CD14-positive monocyte (primary cell): ENCODE results near the gene TPRX2. TPM values are rescaled to one million over a fixed set of nuclear protein-coding genes. Genes with fewer than 3 reads are reported as not detected.

Source experiments
- DNase-seq, 3 donors: peaks; one replicate each; pipeline ENCODE4 v3.0.0-alpha.2; 2011 to 2022
- H2AFZ ChIP-seq: 2 replicates; pipeline ENCODE4 v1.6.0; 2012; ENCODE audit warnings: mild to moderate bottlenecking, low read depth, low read length, inconsistent platforms; ENCODE audit not compliant: insufficient read depth, poor library complexity, severe bottlenecking
- H3K27ac ChIP-seq, 2 donors: 1 replicate in 1 of 2; 2 replicates in 1 of 2; pipeline ENCODE4 v1.5.1; 2012 to 2013; ENCODE audit warnings: low read length in 2 of 2, control low read depth in 1 of 2, inconsistent platforms in 1 of 2, low read depth in 1 of 2, mild to moderate bottlenecking in 1 of 2
- H3K27me3 ChIP-seq, 2 donors: one replicate each; pipeline versions ENCODE4 v1.6.0 to v1.6.1; 2011 to 2013; ENCODE audit warnings: low read length in 2 of 2; ENCODE audit not compliant: control insufficient read depth in 2 of 2, insufficient read depth in 2 of 2
- H3K36me3 ChIP-seq, 2 donors: replicated peaks in 1 of 2; 1 replicate in 1 of 2; 2 replicates in 1 of 2; pipeline versions ENCODE4 v1.5.1 to v1.6.1; 2012 to 2013; ENCODE audit warnings: low read length in 2 of 2, control low read depth in 1 of 2, inconsistent platforms in 1 of 2, mild to moderate bottlenecking in 1 of 2; ENCODE audit not compliant: insufficient read depth in 2 of 2, control insufficient read depth in 1 of 2
- H3K4me1 ChIP-seq, 2 donors: 1 replicate in 1 of 2; 2 replicates in 1 of 2; pipeline versions ENCODE4 v1.5.1 to v1.6.1; 2012 to 2013; ENCODE audit warnings: low read length in 2 of 2, control low read depth in 1 of 2, inconsistent platforms in 1 of 2, mild to moderate bottlenecking in 1 of 2, moderate library complexity in 1 of 2; ENCODE audit not compliant: insufficient read depth in 2 of 2, control insufficient read depth in 1 of 2
- H3K4me2 ChIP-seq: replicated peaks from 2 replicates; pipeline ENCODE3; 2012; ENCODE audit warnings: low read length, moderate library complexity, mild to moderate bottlenecking; ENCODE audit not compliant: poor library complexity, severe bottlenecking; ENCODE audit errors: extremely low read depth
- H3K4me3 ChIP-seq, 3 experiments: fragments of 200-600 bp in 1 of 3; sonication (generic) in 1 of 3; replicated peaks in 1 of 3; 1 replicate in 2 of 3; 2 replicates in 1 of 3; pipeline ENCODE4 v1.5.1; 2011 to 2013; ENCODE audit warnings: low read length in 3 of 3, mild to moderate bottlenecking in 3 of 3, control low read depth in 2 of 3, low read depth in 2 of 3, inconsistent platforms in 1 of 3, moderate library complexity in 1 of 3
- H3K79me2 ChIP-seq: 2 replicates; pipeline ENCODE4 v1.6.0; 2012; ENCODE audit warnings: mild to moderate bottlenecking, control low read depth, inconsistent platforms, low read length, moderate library complexity; ENCODE audit not compliant: insufficient read depth
- H3K9ac ChIP-seq: 2 replicates; pipeline ENCODE4 v1.6.0; 2017; ENCODE audit warnings: low read length, mild to moderate bottlenecking; ENCODE audit not compliant: insufficient read depth, poor library complexity, severe bottlenecking
- H3K9me3 ChIP-seq, 2 donors: replicated peaks in 1 of 2; 1 replicate in 1 of 2; 2 replicates in 1 of 2; pipeline versions ENCODE4 v1.5.1 to v1.6.1; 2012 to 2013; ENCODE audit warnings: low read length in 2 of 2, control low read depth in 1 of 2; ENCODE audit not compliant: control insufficient read depth in 1 of 2, insufficient read depth in 1 of 2
- H4K20me1 ChIP-seq: 2 replicates; pipeline ENCODE4 v1.6.0; 2012; ENCODE audit warnings: mild to moderate bottlenecking, low read length, control low read depth, moderate library complexity; ENCODE audit not compliant: insufficient read depth
- H3K27ac Mint-ChIP-seq, 7 donors: one replicate each; pipeline ENCODE4 v1.8.0; 2020; ENCODE audit warnings: mild to moderate bottlenecking in 7 of 7, mixed read lengths in 7 of 7, moderate library complexity in 6 of 7, inconsistent platforms in 2 of 7
- H3K27me3 Mint-ChIP-seq, 3 donors: one replicate each; pipeline ENCODE4 v1.8.0; 2021 to 2022; ENCODE audit warnings: low read depth in 3 of 3, mild to moderate bottlenecking in 3 of 3, mixed read lengths in 3 of 3, moderate library complexity in 3 of 3, inconsistent platforms in 1 of 3
- H3K36me3 Mint-ChIP-seq, 2 donors: one replicate each; pipeline ENCODE4 v1.8.0; 2020; ENCODE audit warnings: mixed read lengths in 2 of 2, inconsistent platforms in 1 of 2, mild to moderate bottlenecking in 1 of 2
- H3K4me1 Mint-ChIP-seq: one replicate; pipeline ENCODE4 v1.8.0; 2020; ENCODE audit warnings: mild to moderate bottlenecking, mixed read lengths
- H3K4me3 Mint-ChIP-seq, 2 donors: one replicate each; pipeline ENCODE4 v1.8.0; 2020; ENCODE audit warnings: mild to moderate bottlenecking in 2 of 2, mixed read lengths in 2 of 2, moderate library complexity in 1 of 2
- H3K9me3 Mint-ChIP-seq, 7 donors: one replicate each; pipeline ENCODE4 v1.8.0; 2020 to 2022; ENCODE audit warnings: mixed read lengths in 7 of 7, mild to moderate bottlenecking in 6 of 7, moderate library complexity in 6 of 7, inconsistent platforms in 2 of 7
- WGBS: methylation state at CpG from one replicate; pipeline ENCODE4 v1.1.5; 2013; ENCODE audit warnings: missing lambda C conversion rate; ENCODE audit not compliant: insufficient coverage; 5-methylcytosine and 5-hydroxymethylcytosine counted together
- intact Hi-C, 2 donors: fragments of 100-400 bp; cut with micrococcal nuclease; formaldehyde crosslinking; loops; one replicate each; pipeline versions ENCODE4 v1.15.0 to v1.15.1; 2023
- polyA plus RNA-seq, 3 donors: library from polyadenylated mRNA; depleted of rRNA in 1 of 3; unstranded in 2 of 3; stranded (reverse) in 1 of 3; fragments of 300-500 nt in 2 of 3; fragments of >200 nt in 1 of 3; fragmentation: Illumina TruSeq in 2 of 3; gene quantifications; 1 replicate in 2 of 3; 2 replicates in 1 of 3; pipeline ENCODE4 v1.2.3, GENCODE V29; 2012 to 2021
- TF ChIP-seq, protein P1 (sequence below): fragments of 200-600 bp; IDR thresholded peaks from one replicate; pipeline ENCODE4 v1.8.0; 2022; ENCODE audit warnings: antibody characterized with exemption, mild to moderate bottlenecking

The TPRX2 gene
- polyA plus RNA-seq, 3 donors = not detected

DNA sequence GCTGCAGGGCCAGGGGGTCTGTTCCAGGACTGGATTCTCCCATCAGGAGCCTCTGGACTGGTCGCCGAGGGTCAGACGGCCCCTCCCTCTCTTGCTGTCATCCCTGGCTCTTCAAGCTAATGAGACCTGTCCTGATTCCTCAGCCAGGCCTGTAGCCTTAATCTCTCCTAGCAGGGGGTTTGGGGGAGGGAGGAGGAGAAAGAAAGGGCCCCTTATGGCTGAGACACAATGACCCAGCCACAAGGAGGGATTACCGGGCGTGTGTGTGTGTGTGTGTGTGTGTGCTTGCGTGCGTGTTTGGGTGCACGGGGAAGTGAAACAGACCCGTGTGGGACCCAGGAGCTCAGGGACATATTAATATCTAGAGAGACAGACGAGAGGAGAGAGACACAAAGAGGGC, 39.2 kb upstream of the TPRX2 start:
- H3K36me3 ChIP-seq = no peaks in the 10 kb centered on the region
- TF ChIP-seq, protein P1, sequence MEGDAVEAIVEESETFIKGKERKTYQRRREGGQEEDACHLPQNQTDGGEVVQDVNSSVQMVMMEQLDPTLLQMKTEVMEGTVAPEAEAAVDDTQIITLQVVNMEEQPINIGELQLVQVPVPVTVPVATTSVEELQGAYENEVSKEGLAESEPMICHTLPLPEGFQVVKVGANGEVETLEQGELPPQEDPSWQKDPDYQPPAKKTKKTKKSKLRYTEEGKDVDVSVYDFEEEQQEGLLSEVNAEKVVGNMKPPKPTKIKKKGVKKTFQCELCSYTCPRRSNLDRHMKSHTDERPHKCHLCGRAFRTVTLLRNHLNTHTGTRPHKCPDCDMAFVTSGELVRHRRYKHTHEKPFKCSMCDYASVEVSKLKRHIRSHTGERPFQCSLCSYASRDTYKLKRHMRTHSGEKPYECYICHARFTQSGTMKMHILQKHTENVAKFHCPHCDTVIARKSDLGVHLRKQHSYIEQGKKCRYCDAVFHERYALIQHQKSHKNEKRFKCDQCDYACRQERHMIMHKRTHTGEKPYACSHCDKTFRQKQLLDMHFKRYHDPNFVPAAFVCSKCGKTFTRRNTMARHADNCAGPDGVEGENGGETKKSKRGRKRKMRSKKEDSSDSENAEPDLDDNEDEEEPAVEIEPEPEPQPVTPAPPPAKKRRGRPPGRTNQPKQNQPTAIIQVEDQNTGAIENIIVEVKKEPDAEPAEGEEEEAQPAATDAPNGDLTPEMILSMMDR = no peak
- H4K20me1 ChIP-seq = no peaks in the 10 kb centered on the region
- H3K27ac ChIP-seq = no peak overlapping the region
- H3K4me2 ChIP-seq = no peak overlapping the region
- H3K9me3 ChIP-seq = no peaks in the 10 kb centered on the region
- no peak overlapping the region for H3K9ac ChIP-seq
- peaks cover 7% of the 10 kb centered on the region for H3K4me1 Mint-ChIP-seq
- no peaks in the 10 kb centered on the region for H3K79me2 ChIP-seq
- H3K9me3 Mint-ChIP-seq = peaks cover 0 to 3% (median 2%) of the 10 kb centered on the region in 7 donors
- peak overlapping the region in 1 of 7 donors; percentile 43 for H3K27ac Mint-ChIP-seq
- H3K27me3 Mint-ChIP-seq = peaks cover 29 to 38% (median 31%) of the 10 kb centered on the region in 3 donors
- H3K4me3 ChIP-seq = no peak overlapping the region
- peak in 1 of 3 donors; percentile 10 for DNase-seq
- no peaks in the 10 kb centered on the region for H3K36me3 Mint-ChIP-seq
- no peak overlapping the region for H2AFZ ChIP-seq
- intact Hi-C loops = no loop called here
- H3K27me3 ChIP-seq = peaks cover 0 to 15% of the 10 kb centered on the region in 2 donors
- peak overlapping the region in 1 of 2 donors; percentile 74 for H3K4me3 Mint-ChIP-seq
- no peaks in the 10 kb centered on the region for H3K4me1 ChIP-seq
- 12% methylated on average over 7 of the region's 10 CpGs for WGBS

DNA sequence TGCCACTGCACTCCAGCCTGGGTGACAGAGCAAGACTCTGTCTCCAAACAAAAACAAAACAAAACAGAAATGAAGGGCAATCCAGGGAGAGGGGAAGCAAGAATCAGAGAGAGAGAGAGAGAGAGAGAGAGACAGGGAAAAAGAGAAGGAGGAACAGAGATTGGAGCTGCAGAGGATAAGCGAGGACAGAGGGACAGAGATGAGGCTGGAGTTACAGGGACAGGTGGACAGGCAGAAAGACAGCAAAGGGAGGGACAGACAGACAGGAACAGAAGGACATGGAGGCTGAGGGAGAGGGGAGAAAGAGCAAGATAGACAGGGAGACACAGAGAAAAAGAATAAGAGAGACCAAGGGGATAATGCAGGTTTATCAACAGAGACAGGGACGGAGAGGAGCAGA, 38.6 kb upstream of the TPRX2 start:
- no peak overlapping the region for H3K27ac Mint-ChIP-seq
- 89% methylated on average over 2 of the region's 2 CpGs for WGBS
- no peak for DNase-seq
- Histone ChIP-seq H3K9me3 (no peaks in the 10 kb centered on the region), H2AFZ (no peak overlapping the region), H3K4me1 (no peaks in the 10 kb centered on the region), H3K9ac (no peak overlapping the region), H3K27me3 (peaks cover 0 to 15% of the 10 kb centered on the region in 2 donors), H3K4me3 (no peak overlapping the region), H4K20me1 (no peaks in the 10 kb centered on the region), H3K36me3 (no peaks in the 10 kb centered on the region), H3K27ac (no peak overlapping the region), H3K4me2 (no peak overlapping the region), H3K79me2 (no peaks in the 10 kb centered on the region)
- peaks cover 0 to 3% (median 2%) of the 10 kb centered on the region in 7 donors for H3K9me3 Mint-ChIP-seq
- peaks cover 7% of the 10 kb centered on the region for H3K4me1 Mint-ChIP-seq
- H3K4me3 Mint-ChIP-seq = peak overlapping the region in 1 of 2 donors; percentile 18
- intact Hi-C loops = no loop called here
- H3K27me3 Mint-ChIP-seq = peaks cover 29 to 38% (median 31%) of the 10 kb centered on the region in 3 donors
- H3K36me3 Mint-ChIP-seq = no peaks in the 10 kb centered on the region
- TF ChIP-seq, protein P1 = no peak
